ENCODE data around the gene RHOT2. TPM values are rescaled to one million over a fixed set of nuclear protein-coding genes. Genes with fewer than 3 reads are reported as not detected.
A peak's percentile ranks its signal among the peaks of the same experiment; 100 is the strongest.

Gene RHOT2
- total and polyA plus RNA-seq, 9 of the 15 experiments (the other 6 are each of a cell fraction or from before 2014, with no cell fraction given), result 5.0 to 373 (median 112) TPM

DNA sequence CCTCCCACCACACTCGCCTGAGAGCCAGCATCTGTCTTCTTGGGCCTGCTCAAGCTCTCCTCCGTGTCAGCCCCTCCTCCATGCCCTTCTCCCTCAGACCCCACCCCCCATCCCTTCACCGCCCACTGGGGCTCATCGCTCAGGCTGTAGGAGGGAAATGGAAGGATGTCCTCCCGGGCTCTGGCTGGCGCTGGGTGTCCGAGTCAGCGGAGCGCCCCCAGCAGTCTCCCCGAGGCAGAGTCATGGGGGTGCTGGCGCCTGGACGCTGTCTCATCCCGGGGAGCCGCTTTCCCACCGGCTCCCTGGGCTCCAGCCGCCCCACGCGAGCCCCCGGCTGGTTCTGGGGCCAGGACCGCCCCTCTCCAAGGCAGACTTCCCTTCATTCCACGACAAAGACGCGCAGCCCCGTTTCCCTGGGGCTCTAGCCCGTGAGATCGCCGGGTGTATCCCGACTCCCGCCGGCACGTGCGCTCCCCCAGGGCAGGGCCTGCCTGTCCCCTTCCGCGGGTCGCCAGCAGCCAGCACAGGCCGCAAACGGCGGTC is 52.6 kb downstream of the RHOT2 start (continued):
- TF ChIP-seq, protein P1, sequence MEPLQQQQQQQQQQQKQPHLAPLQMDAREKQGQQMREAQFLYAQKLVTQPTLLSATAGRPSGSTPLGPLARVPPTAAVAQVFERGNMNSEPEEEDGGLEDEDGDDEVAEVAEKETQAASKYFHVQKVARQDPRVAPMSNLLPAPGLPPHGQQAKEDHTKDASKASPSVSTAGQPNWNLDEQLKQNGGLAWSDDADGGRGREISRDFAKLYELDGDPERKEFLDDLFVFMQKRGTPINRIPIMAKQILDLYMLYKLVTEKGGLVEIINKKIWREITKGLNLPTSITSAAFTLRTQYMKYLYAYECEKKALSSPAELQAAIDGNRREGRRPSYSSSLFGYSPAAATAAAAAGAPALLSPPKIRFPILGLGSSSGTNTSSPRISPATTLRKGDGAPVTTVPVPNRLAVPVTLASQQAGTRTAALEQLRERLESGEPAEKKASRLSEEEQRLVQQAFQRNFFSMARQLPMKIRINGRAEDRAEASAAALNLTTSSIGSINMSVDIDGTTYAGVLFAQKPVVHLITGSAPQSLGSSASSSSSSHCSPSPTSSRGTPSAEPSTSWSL (CRISPR knock-in tag; IDR thresholded peaks at IDR 0.05; ENCODE audit: borderline replicate concordance), result no peak
- TF ChIP-seq IFI16 (CRISPR knock-in tag; IDR thresholded peaks at IDR 0.05) (no peak), KLF1 (tag; IDR thresholded peaks at IDR 0.05) (no peak), ZFX (CRISPR knock-in tag; IDR thresholded peaks at IDR 0.05) (no peak; the same call in 1 of the 2 replicates), ARID1B (IDR thresholded peaks at IDR 0.05) (peak; percentile 44; the same call in 1 of the 2 replicates), GTF2E2 (tag; IDR thresholded peaks at IDR 0.05) (peak; percentile 58; the same call in 1 of the 2 replicates), MAFF (IDR thresholded peaks at IDR 0.05; ENCODE audit: low read length) (no peak), SOX6 (IDR thresholded peaks at IDR 0.05) (no peak), KDM1A (IDR thresholded peaks at IDR 0.05) (no peak), MCM2 (IDR thresholded peaks at IDR 0.05; ENCODE audit: low read depth) (no peak), POLR3A (IDR thresholded peaks at IDR 0.05; ENCODE audit: borderline replicate concordance, extremely low read depth, insufficient read depth, insufficient read length) (no peak), MTA2 (IDR thresholded peaks at IDR 0.05; ENCODE audit: low read depth) (no peak), ZNF316 (IDR thresholded peaks at IDR 0.05) (no peak), ZNF830 (CRISPR knock-in tag; IDR thresholded peaks at IDR 0.05) (peak; percentile 92; the same call in 1 of the 2 replicates), NR1H2 (CRISPR knock-in tag; IDR thresholded peaks at IDR 0.05) (no peak), POLR2AphosphoS2 (IDR thresholded peaks at IDR 0.05; ENCODE audit: low read length) (no peak), NR2F6 (CRISPR knock-in tag; IDR thresholded peaks at IDR 0.05) (no peak), LARP7 (IDR thresholded peaks at IDR 0.05) (no peak), EWSR1 (IDR thresholded peaks at IDR 0.05; ENCODE audit: borderline replicate concordance, low read depth, partially characterized antibody) (no peak), NR2C2 (CRISPR knock-in tag; IDR thresholded peaks at IDR 0.05) (no peak), NR2C2 (tag; IDR thresholded peaks at IDR 0.05) (no peak), RBM34 (IDR thresholded peaks at IDR 0.05; ENCODE audit: borderline replicate concordance, insufficient read depth, low read length) (no peak), PTRF (tag; IDR thresholded peaks at IDR 0.05) (no peak)
- TF ChIP-seq, protein P2, sequence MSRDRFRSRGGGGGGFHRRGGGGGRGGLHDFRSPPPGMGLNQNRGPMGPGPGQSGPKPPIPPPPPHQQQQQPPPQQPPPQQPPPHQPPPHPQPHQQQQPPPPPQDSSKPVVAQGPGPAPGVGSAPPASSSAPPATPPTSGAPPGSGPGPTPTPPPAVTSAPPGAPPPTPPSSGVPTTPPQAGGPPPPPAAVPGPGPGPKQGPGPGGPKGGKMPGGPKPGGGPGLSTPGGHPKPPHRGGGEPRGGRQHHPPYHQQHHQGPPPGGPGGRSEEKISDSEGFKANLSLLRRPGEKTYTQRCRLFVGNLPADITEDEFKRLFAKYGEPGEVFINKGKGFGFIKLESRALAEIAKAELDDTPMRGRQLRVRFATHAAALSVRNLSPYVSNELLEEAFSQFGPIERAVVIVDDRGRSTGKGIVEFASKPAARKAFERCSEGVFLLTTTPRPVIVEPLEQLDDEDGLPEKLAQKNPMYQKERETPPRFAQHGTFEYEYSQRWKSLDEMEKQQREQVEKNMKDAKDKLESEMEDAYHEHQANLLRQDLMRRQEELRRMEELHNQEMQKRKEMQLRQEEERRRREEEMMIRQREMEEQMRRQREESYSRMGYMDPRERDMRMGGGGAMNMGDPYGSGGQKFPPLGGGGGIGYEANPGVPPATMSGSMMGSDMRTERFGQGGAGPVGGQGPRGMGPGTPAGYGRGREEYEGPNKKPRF (IDR thresholded peaks at IDR 0.05; ENCODE audit: low read depth, low read length), result no peak
- TF ChIP-seq, protein P3, sequence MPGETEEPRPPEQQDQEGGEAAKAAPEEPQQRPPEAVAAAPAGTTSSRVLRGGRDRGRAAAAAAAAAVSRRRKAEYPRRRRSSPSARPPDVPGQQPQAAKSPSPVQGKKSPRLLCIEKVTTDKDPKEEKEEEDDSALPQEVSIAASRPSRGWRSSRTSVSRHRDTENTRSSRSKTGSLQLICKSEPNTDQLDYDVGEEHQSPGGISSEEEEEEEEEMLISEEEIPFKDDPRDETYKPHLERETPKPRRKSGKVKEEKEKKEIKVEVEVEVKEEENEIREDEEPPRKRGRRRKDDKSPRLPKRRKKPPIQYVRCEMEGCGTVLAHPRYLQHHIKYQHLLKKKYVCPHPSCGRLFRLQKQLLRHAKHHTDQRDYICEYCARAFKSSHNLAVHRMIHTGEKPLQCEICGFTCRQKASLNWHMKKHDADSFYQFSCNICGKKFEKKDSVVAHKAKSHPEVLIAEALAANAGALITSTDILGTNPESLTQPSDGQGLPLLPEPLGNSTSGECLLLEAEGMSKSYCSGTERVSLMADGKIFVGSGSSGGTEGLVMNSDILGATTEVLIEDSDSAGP (CRISPR knock-in tag; IDR thresholded peaks at IDR 0.05), result no peak
- TF ChIP-seq, protein P4, sequence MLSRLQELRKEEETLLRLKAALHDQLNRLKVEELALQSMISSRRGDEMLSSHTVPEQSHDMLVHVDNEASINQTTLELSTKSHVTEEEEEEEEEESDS (CRISPR knock-in tag; IDR thresholded peaks at IDR 0.05), result no peak

Measured in K562 (cell line).